Thoracic aorta (tissue), 2 donors: Measurements from ENCODE around the gene CFAP210. TPM values are rescaled to one million over a fixed set of nuclear protein-coding genes. Genes with fewer than 3 reads are reported as not detected.

ENCODE experiments used
- ATAC-seq: fragments of 150-250 bp; one replicate; pipeline ENCODE4 v1.8.0; 2017; ENCODE audit warnings: low read depth; ENCODE audit not compliant: insufficient number of reproducible peaks, low FRiP score
- DNase-seq: peaks from one replicate; pipeline ENCODE4 v3.0.0-alpha.2; 2020; ENCODE audit warnings: low spot score
- H3K27ac ChIP-seq, 2 donors: fragments of 200-600 bp; sonication (generic); 1 replicate in 1 of 2; 2 replicates in 1 of 2; pipeline ENCODE4 v1.5.1; 2016; ENCODE audit warnings: mild to moderate bottlenecking in 2 of 2, moderate library complexity in 2 of 2
- H3K27me3 ChIP-seq: fragments of 200-600 bp; sonication (generic); replicated peaks from 2 replicates; pipeline ENCODE4 v1.6.0; 2016; ENCODE audit warnings: mild to moderate bottlenecking; ENCODE audit not compliant: insufficient read depth
- H3K36me3 ChIP-seq: fragments of 200-600 bp; sonication (generic); one replicate; pipeline ENCODE4 v1.5.1; 2016
- H3K4me1 ChIP-seq, 2 donors: fragments of 200-600 bp; sonication (generic); 1 replicate in 1 of 2; 2 replicates in 1 of 2; pipeline versions ENCODE4 v1.5.1 to v1.6.0; 2016; ENCODE audit warnings: low read depth in 2 of 2, mild to moderate bottlenecking in 1 of 2; ENCODE audit not compliant: control insufficient read depth in 1 of 2
- H3K4me3 ChIP-seq: fragments of 200-600 bp; sonication (generic); 2 replicates; pipeline ENCODE4 v1.5.1; 2016; ENCODE audit warnings: mild to moderate bottlenecking
- H3K9me3 ChIP-seq: fragments of 200-600 bp; sonication (generic); 2 replicates; pipeline ENCODE4 v1.5.1; 2016
- total RNA-seq, 2 donors: library from RNA; depleted of rRNA; stranded (reverse); fragments of >200 nt; gene quantifications; one replicate each; pipeline versions ENCODE4 v1.1.0 to v1.2.3, GENCODE V29; 2016
- TF ChIP-seq, protein P1 (sequence below): fragments of 200-600 bp; sonication (generic); IDR thresholded peaks from one replicate; pipeline ENCODE4 v1.5.1; 2019; ENCODE audit warnings: antibody characterized with exemption

The CFAP210 gene, protein sequence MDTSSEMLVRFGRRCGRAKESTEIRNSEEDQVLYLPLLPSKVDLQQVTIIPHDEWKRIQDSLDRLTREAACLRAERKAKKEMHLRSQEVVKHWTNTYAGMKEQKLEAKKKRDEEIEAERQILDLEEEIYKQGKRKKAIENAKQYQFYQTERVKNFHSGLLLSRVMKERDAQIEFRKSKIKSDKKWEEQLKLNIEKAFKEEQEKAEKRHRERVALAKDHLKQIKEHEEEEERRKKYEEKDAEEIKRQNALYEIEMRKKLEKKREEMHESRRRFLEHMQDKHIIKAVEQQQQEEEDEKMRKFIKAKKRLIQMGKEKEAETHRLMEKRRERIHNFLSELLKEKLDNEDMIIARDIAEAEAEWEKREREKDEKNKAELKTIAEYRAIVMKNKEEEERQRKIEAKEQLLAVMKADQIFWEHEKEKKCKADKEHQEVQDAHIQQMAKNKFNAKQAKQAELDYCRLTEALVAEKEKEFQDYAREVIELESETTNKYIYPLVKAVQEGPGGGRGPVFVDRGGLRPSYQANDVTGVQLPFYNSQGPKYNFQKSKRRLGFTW
- not detected for total RNA-seq

GRCh38 chr2:169694113-169694893 is at the start of gene CFAP210, which contains the start of gene PHOSPHO2:
CFAP210 (minus strand) TSS chr2:169694405; CDS start chr2:169694327, 78 bp downstream.
PHOSPHO2 (plus strand) TSS chr2:169694469; CDS start chr2:169700972, 6,503 bp downstream.
- TF ChIP-seq, protein P1, sequence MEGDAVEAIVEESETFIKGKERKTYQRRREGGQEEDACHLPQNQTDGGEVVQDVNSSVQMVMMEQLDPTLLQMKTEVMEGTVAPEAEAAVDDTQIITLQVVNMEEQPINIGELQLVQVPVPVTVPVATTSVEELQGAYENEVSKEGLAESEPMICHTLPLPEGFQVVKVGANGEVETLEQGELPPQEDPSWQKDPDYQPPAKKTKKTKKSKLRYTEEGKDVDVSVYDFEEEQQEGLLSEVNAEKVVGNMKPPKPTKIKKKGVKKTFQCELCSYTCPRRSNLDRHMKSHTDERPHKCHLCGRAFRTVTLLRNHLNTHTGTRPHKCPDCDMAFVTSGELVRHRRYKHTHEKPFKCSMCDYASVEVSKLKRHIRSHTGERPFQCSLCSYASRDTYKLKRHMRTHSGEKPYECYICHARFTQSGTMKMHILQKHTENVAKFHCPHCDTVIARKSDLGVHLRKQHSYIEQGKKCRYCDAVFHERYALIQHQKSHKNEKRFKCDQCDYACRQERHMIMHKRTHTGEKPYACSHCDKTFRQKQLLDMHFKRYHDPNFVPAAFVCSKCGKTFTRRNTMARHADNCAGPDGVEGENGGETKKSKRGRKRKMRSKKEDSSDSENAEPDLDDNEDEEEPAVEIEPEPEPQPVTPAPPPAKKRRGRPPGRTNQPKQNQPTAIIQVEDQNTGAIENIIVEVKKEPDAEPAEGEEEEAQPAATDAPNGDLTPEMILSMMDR = no peak
- Histone ChIP-seq H3K9me3 (no peaks in the 10 kb centered on the region), H3K4me1 (peaks cover 0 to 17% of the 10 kb centered on the region in 2 donors), H3K4me3 (peak within 1 kb of the TSS; percentile 94), H3K36me3 (no peaks in the 10 kb centered on the region), H3K27me3 (no peaks in the 10 kb centered on the region), H3K27ac (peak within 1 kb of the TSS; percentile 75)
- peak; percentile 100 for DNase-seq
- ATAC-seq = peak; percentile 97

DNA sequence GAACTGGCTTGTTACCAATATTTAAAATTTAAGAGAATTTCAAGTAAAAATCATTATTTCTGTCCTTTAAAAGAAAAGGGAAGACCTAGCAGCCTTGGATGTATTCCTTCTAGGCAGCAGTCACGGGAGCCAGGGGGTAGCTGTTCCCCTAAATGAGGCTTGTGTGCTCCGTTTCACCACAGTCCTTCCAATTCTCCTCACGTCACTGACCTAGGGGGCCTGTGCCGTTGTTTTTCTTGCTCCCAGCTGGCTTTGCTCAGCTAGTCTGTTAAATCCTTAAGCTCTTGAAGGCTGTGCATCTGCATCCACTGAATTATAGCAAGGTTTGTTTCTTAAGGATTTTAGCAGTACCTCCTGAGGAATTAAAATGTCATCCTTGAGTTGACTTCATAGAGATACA is 49.3 kb upstream of the CFAP210 start:
- H3K36me3 ChIP-seq = no peaks in the 10 kb centered on the region
- H3K27ac ChIP-seq = no peak overlapping the region
- no peaks in the 10 kb centered on the region for H3K27me3 ChIP-seq
- H3K4me1 ChIP-seq = no peaks in the 10 kb centered on the region
- ATAC-seq (no peak), DNase-seq (no peak)
- TF ChIP-seq, protein P1 = no peak
- H3K9me3 ChIP-seq = no peaks in the 10 kb centered on the region
- no peak overlapping the region for H3K4me3 ChIP-seq

DNA sequence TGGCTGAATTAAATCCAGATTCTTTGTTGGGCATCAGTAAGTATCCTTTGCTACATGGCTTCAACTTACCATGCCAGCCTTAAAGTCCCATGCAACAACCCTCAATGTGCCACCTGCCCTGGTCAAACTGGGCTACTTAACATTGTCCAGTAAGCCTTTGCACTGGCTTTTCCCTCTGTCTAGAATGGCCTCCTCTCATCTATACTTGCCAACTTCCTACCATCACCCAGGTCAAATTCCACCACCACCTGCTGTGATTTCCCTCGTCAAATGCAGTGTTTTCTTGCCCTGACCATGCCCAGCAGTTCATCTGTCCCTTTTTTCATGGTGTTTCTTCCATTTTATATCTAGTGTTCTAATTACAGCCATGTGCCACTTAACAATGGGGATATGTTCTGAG is 45.1 kb upstream of the CFAP210 start:
- H3K4me3 ChIP-seq = no peak overlapping the region
- DNase-seq (no peak), ATAC-seq (no peak)
- H3K9me3 ChIP-seq = no peaks in the 10 kb centered on the region
- H3K4me1 ChIP-seq = peaks cover 0 to 9% of the 10 kb centered on the region in 2 donors
- H3K36me3 ChIP-seq = no peaks in the 10 kb centered on the region
- no peak overlapping the region for H3K27ac ChIP-seq
- TF ChIP-seq, protein P1 = no peak
- H3K27me3 ChIP-seq = no peaks in the 10 kb centered on the region

GRCh38 chr2:169738566-169739229 is 44.5 kb upstream of the CFAP210 start:
- peaks cover 0 to 9% of the 10 kb centered on the region in 2 donors for H3K4me1 ChIP-seq
- TF ChIP-seq, protein P1 = no peak
- H3K27me3 ChIP-seq = no peaks in the 10 kb centered on the region
- ATAC-seq (no peak), DNase-seq (no peak)
- no peak overlapping the region for H3K4me3 ChIP-seq
- no peak overlapping the region for H3K27ac ChIP-seq
- H3K36me3 ChIP-seq = no peaks in the 10 kb centered on the region
- no peaks in the 10 kb centered on the region for H3K9me3 ChIP-seq
